GM23338 (cell line): ENCODE data around the gene FBN2. TPM values are rescaled to one million over a fixed set of nuclear protein-coding genes. Genes with fewer than 3 reads are reported as not detected.

Source experiments
- ATAC-seq: fragments of 200-7000 bp; cut with Tn5 transposase; 3 replicates; pipeline ENCODE4 v1.9.1; 2020
- DNase-seq: peaks from one replicate; pipeline ENCODE4 v3.0.0-alpha.2; 2015; ENCODE audit warnings: low spot score
- H2AFZ ChIP-seq: fragments of 200-600 bp; sonication (generic); 2 replicates; pipeline ENCODE4 v1.8.0; 2016; ENCODE audit warnings: antibody characterized with exemption, mild to moderate bottlenecking, moderate library complexity
- H3F3A ChIP-seq: fragments of 200-600 bp; sonication (generic); replicated peaks from 2 replicates; pipeline ENCODE4 v1.8.0; 2017; ENCODE audit warnings: antibody characterized with exemption, mixed run types, low read depth
- H3K27ac ChIP-seq: fragments of 200-600 bp; sonication (generic); 2 replicates; pipeline ENCODE4 v1.6.1; 2016; ENCODE audit warnings: low read depth
- H3K27me3 ChIP-seq: fragments of 200-600 bp; sonication (generic); 2 replicates; pipeline ENCODE4 v1.8.0; 2016; ENCODE audit warnings: mild to moderate bottlenecking, mixed run types, moderate library complexity; ENCODE audit not compliant: insufficient read depth
- H3K36me3 ChIP-seq: fragments of 200-600 bp; sonication (generic); 2 replicates; pipeline ENCODE4 v1.8.0; 2016; ENCODE audit warnings: mild to moderate bottlenecking; ENCODE audit not compliant: insufficient read depth
- H3K4me1 ChIP-seq: fragments of 200-600 bp; sonication (generic); 2 replicates; pipeline ENCODE4 v1.8.0; 2016; ENCODE audit warnings: mild to moderate bottlenecking, moderate library complexity; ENCODE audit not compliant: insufficient read depth
- H3K4me2 ChIP-seq: fragments of 200-600 bp; sonication (generic); 2 replicates; pipeline ENCODE4 v1.7.1; 2017; ENCODE audit warnings: mixed run types
- H3K4me3 ChIP-seq: fragments of 200-600 bp; sonication (generic); 2 replicates; pipeline ENCODE4 v1.6.1; 2016; ENCODE audit warnings: mixed run types
- H3K79me2 ChIP-seq: fragments of 200-600 bp; sonication (generic); replicated peaks from 2 replicates; pipeline ENCODE4 v1.8.0; 2017; ENCODE audit warnings: mild to moderate bottlenecking; ENCODE audit not compliant: insufficient read depth
- H3K9me2 ChIP-seq: fragments of 200-600 bp; sonication (generic); 2 replicates; pipeline ENCODE4 v1.8.0; 2017; ENCODE audit not compliant: insufficient read depth
- H4K20me1 ChIP-seq: fragments of 200-600 bp; sonication (generic); replicated peaks from 2 replicates; pipeline ENCODE4 v1.8.0; 2017; ENCODE audit warnings: mild to moderate bottlenecking; ENCODE audit not compliant: insufficient read depth
- H3K27ac Mint-ChIP-seq: 2 replicates; pipeline ENCODE4 v1.8.0; 2020; ENCODE audit warnings: inconsistent platforms, mild to moderate bottlenecking, moderate library complexity, mixed read lengths
- H3K27me3 Mint-ChIP-seq: 3 replicates; pipeline ENCODE4 v1.8.0; 2022; ENCODE audit warnings: low read depth, mild to moderate bottlenecking, moderate library complexity, mixed read lengths, inconsistent platforms; ENCODE audit not compliant: insufficient read depth, poor library complexity
- H3K36me3 Mint-ChIP-seq: 3 replicates; pipeline ENCODE4 v1.8.0; 2021; ENCODE audit warnings: low read depth, mild to moderate bottlenecking, inconsistent platforms, moderate library complexity, mixed read lengths
- H3K4me1 Mint-ChIP-seq: 3 replicates; pipeline ENCODE4 v1.8.0; 2020; ENCODE audit warnings: mild to moderate bottlenecking, inconsistent platforms, mixed read lengths
- H3K4me3 Mint-ChIP-seq: 3 replicates; pipeline ENCODE4 v1.8.0; 2021; ENCODE audit warnings: moderate library complexity, mild to moderate bottlenecking, inconsistent platforms, mixed read lengths
- H3K9me3 Mint-ChIP-seq: 3 replicates; pipeline ENCODE4 v1.8.0; 2020; ENCODE audit warnings: moderate library complexity, mild to moderate bottlenecking, inconsistent platforms, mixed read lengths
- CREB1 ChIP-seq: fragments of 250-450 bp; sonication (Bioruptor Pico); IDR thresholded peaks from 2 replicates; pipeline ENCODE4 v1.5.0; 2020; ENCODE audit warnings: low read depth, mild to moderate bottlenecking, moderate library complexity
- CTCF ChIP-seq, 2 experiments: fragments of 200-600 bp in 1 of 2; sonication (generic) in 1 of 2; conservative IDR thresholded peaks; 2 replicates each; pipeline versions ENCODE4 v1.5.1 to v1.6.1; 2016 to 2017; ENCODE audit warnings: antibody characterized with exemption in 2 of 2, low read depth in 2 of 2, mild to moderate bottlenecking in 2 of 2, moderate library complexity in 1 of 2
- ETS1 ChIP-seq: IDR thresholded peaks from 2 replicates; pipeline ENCODE4 v1.6.1; 2016; ENCODE audit warnings: antibody characterized with exemption
- EZH2 ChIP-seq: fragments of 200-600 bp; sonication (generic); IDR thresholded peaks from one replicate; pipeline ENCODE4 v1.8.0; 2017; ENCODE audit warnings: antibody characterized with exemption, mild to moderate bottlenecking, low read depth; ENCODE audit not compliant: unreplicated experiment
- EZH2phosphoT487 ChIP-seq: fragments of 200-600 bp; sonication (generic); IDR thresholded peaks from one replicate; pipeline ENCODE4 v1.8.1; 2018; ENCODE audit warnings: antibody characterized with exemption; ENCODE audit not compliant: unreplicated experiment
- JUNB ChIP-seq: IDR thresholded peaks from one replicate; pipeline ENCODE4 v1.6.1; 2016; ENCODE audit warnings: antibody characterized with exemption; ENCODE audit not compliant: unreplicated experiment
- NANOG ChIP-seq: IDR thresholded peaks from 2 replicates; pipeline ENCODE4 v1.6.1; 2016; ENCODE audit warnings: antibody characterized with exemption, borderline replicate concordance
- POLR2AphosphoS5 ChIP-seq: IDR thresholded peaks from 2 replicates; pipeline ENCODE4 v1.6.1; 2016; ENCODE audit warnings: antibody characterized with exemption, low read depth
- STAT1 ChIP-seq: IDR thresholded peaks from one replicate; pipeline ENCODE4 v1.6.1; 2016; ENCODE audit warnings: antibody characterized with exemption; ENCODE audit not compliant: unreplicated experiment
- ZNF114 ChIP-seq: fragments of 250-450 bp; sonication (Bioruptor Pico); IDR thresholded peaks from 2 replicates; pipeline ENCODE4 v1.5.0; 2020; ENCODE audit warnings: mild to moderate bottlenecking, moderate library complexity
- ZNF331 ChIP-seq: fragments of 250-450 bp; sonication (Bioruptor Pico); IDR thresholded peaks from 2 replicates; pipeline ENCODE4 v1.5.0; 2020; ENCODE audit warnings: low read depth, mild to moderate bottlenecking, moderate library complexity
- ZNF462 ChIP-seq: fragments of 250-450 bp; sonication (Bioruptor Pico); IDR thresholded peaks from 2 replicates; pipeline ENCODE4 v1.5.0; 2020; ENCODE audit warnings: mild to moderate bottlenecking, moderate library complexity
- polyA plus RNA-seq: library from polyadenylated mRNA; unstranded; fragments of >200 nt; fragmentation: Nextera tagmentation; extraction: Ambion mirVana; gene quantifications from 2 replicates; pipeline ENCODE4 v1.2.1, GENCODE V29; 2016
- total RNA-seq: library from RNA; depleted of rRNA; stranded (reverse); fragments of >200 nt; shearing (Covaris generic); gene quantifications from 2 replicates; pipeline ENCODE4 v1.2.3, GENCODE V29; 2014
- TF ChIP-seq, protein P1 (sequence below): IDR thresholded peaks from one replicate; pipeline ENCODE4 v1.6.1; 2018; ENCODE audit warnings: antibody characterized with exemption; ENCODE audit not compliant: unreplicated experiment

The FBN2 gene
- total and polyA plus RNA-seq, 2 experiments from 2014 or later = 2.6 to 13.6 TPM

DNA sequence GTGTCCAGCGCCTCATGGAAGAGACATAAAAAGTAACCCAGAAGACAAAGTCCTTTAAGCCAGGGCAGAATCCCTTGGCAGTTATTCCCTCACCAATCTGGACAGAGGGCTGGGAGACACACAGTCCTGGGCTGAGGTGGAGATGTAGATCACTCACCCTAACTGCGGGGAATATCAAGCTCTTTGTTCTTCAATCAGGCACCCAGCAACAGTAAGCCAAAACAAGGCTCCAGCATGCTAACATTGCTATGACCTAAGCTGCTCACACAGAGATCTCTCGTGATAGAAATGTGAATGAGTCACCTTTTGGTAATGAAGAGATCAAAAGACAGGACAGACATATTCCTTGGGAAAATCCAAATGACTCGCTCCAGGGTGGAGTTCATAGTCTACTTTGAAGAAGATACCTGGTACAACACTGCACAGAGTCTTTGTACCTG, 101.3 kb downstream of the FBN2 start:
- Mint-ChIP-seq H3K4me1 (peaks cover 5% of the 10 kb centered on the region; the same call in 1 of the 3 replicates), H3K4me3 (no peak overlapping the region), H3K36me3 (no peaks in the 10 kb centered on the region), H3K27me3 (no peaks in the 10 kb centered on the region), H3K9me3 (no peaks in the 10 kb centered on the region), H3K27ac (no peak overlapping the region)
- Histone ChIP-seq H4K20me1 (no peaks in the 10 kb centered on the region), H3K4me1 (no peaks in the 10 kb centered on the region), H3K36me3 (no peaks in the 10 kb centered on the region), H3K79me2 (no peaks in the 10 kb centered on the region), H3F3A (no peaks in the 10 kb centered on the region), H2AFZ (no peak overlapping the region), H3K4me3 (no peak overlapping the region), H3K27me3 (no peaks in the 10 kb centered on the region), H3K9me2 (no peaks in the 10 kb centered on the region), H3K27ac (no peak overlapping the region), H3K4me2 (no peak overlapping the region)
- peak; percentile 51 for ATAC-seq
- TF ChIP-seq POLR2AphosphoS5 (no peak), CREB1 (CRISPR knock-in tag) (no peak), ZNF331 (CRISPR knock-in tag) (no peak), ETS1 (no peak), EZH2 (no peak), NANOG (no peak), CTCF (conservative IDR thresholded peaks at IDR 0.05; ENCODE audit: low read depth in 2 of 2) (no peak), ZNF114 (CRISPR knock-in tag) (no peak), EZH2phosphoT487 (no peak), STAT1 (no peak), JUNB (no peak), ZNF462 (no peak)
- TF ChIP-seq, protein P1, sequence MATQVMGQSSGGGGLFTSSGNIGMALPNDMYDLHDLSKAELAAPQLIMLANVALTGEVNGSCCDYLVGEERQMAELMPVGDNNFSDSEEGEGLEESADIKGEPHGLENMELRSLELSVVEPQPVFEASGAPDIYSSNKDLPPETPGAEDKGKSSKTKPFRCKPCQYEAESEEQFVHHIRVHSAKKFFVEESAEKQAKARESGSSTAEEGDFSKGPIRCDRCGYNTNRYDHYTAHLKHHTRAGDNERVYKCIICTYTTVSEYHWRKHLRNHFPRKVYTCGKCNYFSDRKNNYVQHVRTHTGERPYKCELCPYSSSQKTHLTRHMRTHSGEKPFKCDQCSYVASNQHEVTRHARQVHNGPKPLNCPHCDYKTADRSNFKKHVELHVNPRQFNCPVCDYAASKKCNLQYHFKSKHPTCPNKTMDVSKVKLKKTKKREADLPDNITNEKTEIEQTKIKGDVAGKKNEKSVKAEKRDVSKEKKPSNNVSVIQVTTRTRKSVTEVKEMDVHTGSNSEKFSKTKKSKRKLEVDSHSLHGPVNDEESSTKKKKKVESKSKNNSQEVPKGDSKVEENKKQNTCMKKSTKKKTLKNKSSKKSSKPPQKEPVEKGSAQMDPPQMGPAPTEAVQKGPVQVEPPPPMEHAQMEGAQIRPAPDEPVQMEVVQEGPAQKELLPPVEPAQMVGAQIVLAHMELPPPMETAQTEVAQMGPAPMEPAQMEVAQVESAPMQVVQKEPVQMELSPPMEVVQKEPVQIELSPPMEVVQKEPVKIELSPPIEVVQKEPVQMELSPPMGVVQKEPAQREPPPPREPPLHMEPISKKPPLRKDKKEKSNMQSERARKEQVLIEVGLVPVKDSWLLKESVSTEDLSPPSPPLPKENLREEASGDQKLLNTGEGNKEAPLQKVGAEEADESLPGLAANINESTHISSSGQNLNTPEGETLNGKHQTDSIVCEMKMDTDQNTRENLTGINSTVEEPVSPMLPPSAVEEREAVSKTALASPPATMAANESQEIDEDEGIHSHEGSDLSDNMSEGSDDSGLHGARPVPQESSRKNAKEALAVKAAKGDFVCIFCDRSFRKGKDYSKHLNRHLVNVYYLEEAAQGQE = no peak
- DNase-seq = peak; percentile 9
